HL-60 (cell line): Measurements from ENCODE around the gene ITGB2.

ENCODE experiments used
- DNase-seq, 2 experiments: peaks; one replicate each; pipeline ENCODE4 v3.0.0-alpha.2; 2010 to 2020; ENCODE audit warnings: low read depth in 1 of 2, low spot score in 1 of 2
- H3K27ac ChIP-seq: fragments of 250-450 bp; sonication (Bioruptor Pico); replicated peaks from 2 replicates; pipeline ENCODE4 v1.5.1; 2020; ENCODE audit warnings: mild to moderate bottlenecking, moderate library complexity
- H3K27me3 ChIP-seq: fragments of 250-450 bp; sonication (Bioruptor Pico); 2 replicates; pipeline ENCODE4 v1.5.1; 2021; ENCODE audit warnings: mild to moderate bottlenecking, moderate library complexity; ENCODE audit not compliant: insufficient read depth, poor library complexity, severe bottlenecking
- H3K4me3 ChIP-seq: replicated peaks from 2 replicates; pipeline ENCODE4 v1.5.1; 2011; ENCODE audit warnings: mild to moderate bottlenecking, control low read depth, low read length; ENCODE audit not compliant: insufficient read depth
- CTCF ChIP-seq: IDR thresholded peaks from one replicate; pipeline ENCODE4 v1.5.1; 2011; ENCODE audit warnings: low read length, control low read depth, inconsistent platforms; ENCODE audit not compliant: insufficient read depth
- GABPA ChIP-seq: IDR thresholded peaks from 2 replicates; pipeline ENCODE4 v1.6.1; 2012; ENCODE audit warnings: low read depth
- POLR2AphosphoS5 ChIP-seq: IDR thresholded peaks from 2 replicates; pipeline ENCODE4 v1.6.1; 2012; ENCODE audit warnings: low read depth
- REST ChIP-seq: IDR thresholded peaks from 2 replicates; pipeline ENCODE4 v1.6.1; 2012; ENCODE audit warnings: low read depth; ENCODE audit not compliant: insufficient replicate concordance
- SPI1 ChIP-seq: IDR thresholded peaks from 2 replicates; pipeline ENCODE4 v1.6.1; 2012; ENCODE audit warnings: low read depth, mild to moderate bottlenecking, borderline replicate concordance

ITGB2 gene

GRCh38 chr21:44897326-44898010, 23.2 kb downstream of the ITGB2 start:
- TF ChIP-seq REST (no peak), GABPA (no peak), CTCF (no peak), SPI1 (no peak), POLR2AphosphoS5 (no peak)
- Histone ChIP-seq H3K4me3 (no peak overlapping the region), H3K27ac (no peak overlapping the region), H3K27me3 (no peaks in the 10 kb centered on the region)
- DNase-seq = no peak

GRCh38 chr21:44896561-44897286, 24.0 kb downstream of the ITGB2 start:
- TF ChIP-seq SPI1 (no peak), CTCF (no peak), REST (no peak)
- no peak for DNase-seq
- Histone ChIP-seq H3K4me3 (no peak overlapping the region), H3K27ac (no peak overlapping the region), H3K27me3 (no peaks in the 10 kb centered on the region)

GRCh38 chr21:44895859-44896258, 24.8 kb downstream of the ITGB2 start:
- no peak for DNase-seq
- no peak for TF ChIP-seq GABPA
- TF ChIP-seq CTCF = no peak
- TF ChIP-seq REST = no peak
- no peak for TF ChIP-seq POLR2AphosphoS5
- no peak for TF ChIP-seq SPI1
- H3K4me3 ChIP-seq = no peak overlapping the region
- no peaks in the 10 kb centered on the region for H3K27me3 ChIP-seq
- no peak overlapping the region for H3K27ac ChIP-seq
